Epithelial cell of esophagus (primary cell): ENCODE data around the gene ASB10.
A peak's percentile ranks its signal among the peaks of the same experiment; 100 is the strongest.

Source experiments
- DNase-seq: peaks from one replicate; pipeline ENCODE4 v3.0.0; 2010; ENCODE audit warnings: low read depth
- H3K4me3 ChIP-seq: 2 replicates; pipeline ENCODE4 v1.5.1; 2011; ENCODE audit warnings: mild to moderate bottlenecking, low read length, control low read depth
- CTCF ChIP-seq: IDR thresholded peaks from 2 replicates; pipeline ENCODE4 v1.5.1; 2011; ENCODE audit warnings: low read depth, mild to moderate bottlenecking, low read length, control low read depth, inconsistent platforms; ENCODE audit not compliant: insufficient read depth; ENCODE audit errors: missing control alignments

Gene ASB10

GRCh38 chr7:151166629-151167196 is 20.3 kb downstream of the ASB10 start:
- no peak overlapping the region for H3K4me3 ChIP-seq
- TF ChIP-seq CTCF = no peak
- DNase-seq = no peak

- no peak for DNase-seq
- no peak overlapping the region for H3K4me3 ChIP-seq
- no peak for TF ChIP-seq CTCF
Observed at GRCh38 chr7:151161757-151162156, 25.3 kb downstream of the ASB10 start.

- no peak overlapping the region for H3K4me3 ChIP-seq
- peak; percentile 73 for DNase-seq
- TF ChIP-seq CTCF = no peak
Observed at GRCh38 chr7:151157645-151158329, 29.3 kb downstream of the ASB10 start.

- no peak for DNase-seq
- TF ChIP-seq CTCF = peak; percentile 18
- no peak overlapping the region for H3K4me3 ChIP-seq
Observed at GRCh38 chr7:151152643-151153513, 34.2 kb downstream of the ASB10 start.

GRCh38 chr7:151150388-151150787 is 36.7 kb downstream of the ASB10 start:
- TF ChIP-seq CTCF = no peak
- no peak overlapping the region for H3K4me3 ChIP-seq
- no peak for DNase-seq

GRCh38 chr7:151148319-151149259 is 38.5 kb downstream of the ASB10 start:
- H3K4me3 ChIP-seq = no peak overlapping the region
- DNase-seq = no peak
- no peak for TF ChIP-seq CTCF
